PC-9 (cell line): Measurements from ENCODE around the gene MAFG.

Experiments used
- CTCF ChIP-seq: fragments of 200-600 bp; sonication (generic); conservative IDR thresholded peaks from 2 replicates; pipeline ENCODE4 v1.6.1; 2017; ENCODE audit warnings: mixed run types, antibody characterized with exemption, mild to moderate bottlenecking, moderate library complexity
- EZH2 ChIP-seq: fragments of 200-600 bp; sonication (generic); IDR thresholded peaks from 2 replicates; pipeline ENCODE4 v1.8.0; 2017; ENCODE audit warnings: antibody characterized with exemption, low read depth

GRCh38 chr17:81912441-81913309 lies 14.9 kb downstream of the MAFG start:
- TF ChIP-seq CTCF (no peak), EZH2 (no peak)
